ENCODE data around the gene TIMELESS.
"Not testable (repeated sequence)": the region's sequence is repeated elsewhere in the genome, so short reads cannot be mapped to it uniquely, and the experiment has no call there.

The TIMELESS gene

GRCh38 chr12:56448860-56449621 is at the start of gene TIMELESS:
TIMELESS (minus strand) TSS chr12:56449426; CDS start chr12:56434170, 15,256 bp downstream.
- in situ Hi-C loops (cut with MboI; ENCODE audit: low sequenced_read_pairs), result no loop called here

GRCh38 chr12:56498126-56498902 is 49.1 kb upstream of the TIMELESS start:
- in situ Hi-C loops (cut with MboI; ENCODE audit: low sequenced_read_pairs), result not testable (repeated sequence)

GRCh38 chr12:56496704-56497103 is 47.5 kb upstream of the TIMELESS start:
- in situ Hi-C loops (cut with MboI; ENCODE audit: low sequenced_read_pairs), result not testable (repeated sequence)

GRCh38 chr12:56494481-56494880 is 45.3 kb upstream of the TIMELESS start:
- in situ Hi-C loops (cut with MboI; ENCODE audit: low sequenced_read_pairs), result not testable (repeated sequence)

- in situ Hi-C loops (cut with MboI; ENCODE audit: low sequenced_read_pairs), result not testable (repeated sequence)
Measured at GRCh38 chr12:56494106-56494415, 44.8 kb upstream of the TIMELESS start.

- in situ Hi-C loops (cut with MboI; ENCODE audit: low sequenced_read_pairs), result not testable (repeated sequence)
Measured at GRCh38 chr12:56493409-56494105, 44.3 kb upstream of the TIMELESS start.

GRCh38 chr12:56490360-56490759 is 41.1 kb upstream of the TIMELESS start:
- in situ Hi-C loops (cut with MboI; ENCODE audit: low sequenced_read_pairs), result no loop called here

GRCh38 chr12:56488041-56488955 is 39.1 kb upstream of the TIMELESS start, which contains the start of gene GLS2:
GLS2 (minus strand) TSS chr12:56488161; CDS start chr12:56488118, 43 bp downstream.
- in situ Hi-C loops (cut with MboI; ENCODE audit: low sequenced_read_pairs), result no loop called here

GRCh38 chr12:56487448-56488040 is 38.3 kb upstream of the TIMELESS start:
- in situ Hi-C loops (cut with MboI; ENCODE audit: low sequenced_read_pairs), result no loop called here

- in situ Hi-C loops (cut with MboI; ENCODE audit: low sequenced_read_pairs), result no loop called here
Measured at GRCh38 chr12:56486694-56487093, 37.5 kb upstream of the TIMELESS start.

- in situ Hi-C loops (cut with MboI; ENCODE audit: low sequenced_read_pairs), result no loop called here
Measured at GRCh38 chr12:56484566-56484965, 35.3 kb upstream of the TIMELESS start.

- in situ Hi-C loops (cut with MboI; ENCODE audit: low sequenced_read_pairs), result no loop called here
Measured at GRCh38 chr12:56479625-56480024, 30.4 kb upstream of the TIMELESS start.

- in situ Hi-C loops (cut with MboI; ENCODE audit: low sequenced_read_pairs), result no loop called here
Measured at GRCh38 chr12:56477521-56478225, 28.4 kb upstream of the TIMELESS start.

- in situ Hi-C loops (cut with MboI; ENCODE audit: low sequenced_read_pairs), result no loop called here
Measured at GRCh38 chr12:56476972-56477432, 27.8 kb upstream of the TIMELESS start.

- in situ Hi-C loops (cut with MboI; ENCODE audit: low sequenced_read_pairs), result no loop called here
Measured at GRCh38 chr12:56476143-56476542, 26.9 kb upstream of the TIMELESS start.

GRCh38 chr12:56474389-56474788 is 25.2 kb upstream of the TIMELESS start:
- in situ Hi-C loops (cut with MboI; ENCODE audit: low sequenced_read_pairs), result no loop called here

- in situ Hi-C loops (cut with MboI; ENCODE audit: low sequenced_read_pairs), result no loop called here
Measured at GRCh38 chr12:56469007-56469930, 20.0 kb upstream of the TIMELESS start.

Data from hTERT RPE-1 (cell line).